ENCODE results near the gene CYGB.
A peak's percentile ranks its signal among the peaks of the same experiment; 100 is the strongest.

The CYGB gene

GRCh38 chr17:76531486-76532038 lies 5.9 kb downstream of the CYGB start:
- peaks cover 12% of the 10 kb centered on the region for H3K4me1 ChIP-seq (ENCODE audit: control insufficient read depth, insufficient read depth, low read length)
- peak; percentile 83 for TF ChIP-seq PRDM10 (tag by site-specific recombination; IDR thresholded peaks at IDR 0.05)
- no peak for TF ChIP-seq ZNF274 (IDR thresholded peaks at IDR 0.05; ENCODE audit: low read length)
- TF ChIP-seq ZNF274 (tag by site-specific recombination; IDR thresholded peaks at IDR 0.05; ENCODE audit: borderline replicate concordance): no peak
- H3K36me3 ChIP-seq (ENCODE audit: control insufficient read depth in 2 of 2, insufficient read depth in 1 of 2, low read length in 2 of 2): no peaks in the 10 kb centered on the region
- ChIA-PET CTCF (interaction anchor here (0.6 to 1.1 kb wide), 2 partner anchors 8 to 544 kb away, joined by 3 to 4 read pairs; no protein-coding TSS in a partner anchor), POLR2A (no interaction called here)
- no peak overlapping the region for H3K4me3 ChIP-seq (ENCODE audit: low read depth, low read length)
- no peak overlapping the region for H3K27ac ChIP-seq (ENCODE audit: extremely low read depth, low read depth, low read length)
- no peaks in the 10 kb centered on the region for H3K9me3 ChIP-seq (ENCODE audit: control insufficient read depth, insufficient read depth, low read depth, low read length)

- H3K4me3 ChIP-seq (ENCODE audit: low read depth, low read length): no peak overlapping the region
- peak overlapping the region; percentile 71; the same call in 1 of the 2 replicates for H3K27ac ChIP-seq (ENCODE audit: extremely low read depth, low read depth, low read length)
- TF ChIP-seq ZNF335 (tag by site-specific recombination; conservative IDR thresholded peaks at IDR 0.05) (peak; percentile 24; the same call in 1 of the 2 replicates), HOXC10 (CRISPR knock-in tag; IDR thresholded peaks at IDR 0.05) (no peak), EGR2 (tag by site-specific recombination; IDR thresholded peaks at IDR 0.05; ENCODE audit: low read depth) (no peak), ZBTB49 (tag by site-specific recombination; IDR thresholded peaks at IDR 0.05; ENCODE audit: low read depth) (no peak), ZNF433 (tag by site-specific recombination; IDR thresholded peaks at IDR 0.05; ENCODE audit: low read depth) (no peak), SALL2 (tag by site-specific recombination; IDR thresholded peaks at IDR 0.05; ENCODE audit: borderline replicate concordance) (no peak)
- CTCF ChIA-PET: interaction anchor here (0.6 to 1.7 kb wide), 5 partner anchors 8 to 603 kb away, joined by 3 to 8 read pairs (median 4); no protein-coding TSS in a partner anchor
- H3K9me3 ChIP-seq (ENCODE audit: control insufficient read depth, insufficient read depth, low read depth, low read length): no peaks in the 10 kb centered on the region
- POLR2A ChIA-PET: interaction anchor here (0.6 kb wide), 1 partner anchor 222 kb away, joined by 4 read pairs; no protein-coding TSS in a partner anchor
- peaks cover 12% of the 10 kb centered on the region for H3K4me1 ChIP-seq (ENCODE audit: control insufficient read depth, insufficient read depth, low read length)
- H3K36me3 ChIP-seq (ENCODE audit: control insufficient read depth in 2 of 2, insufficient read depth in 1 of 2, low read length in 2 of 2): no peaks in the 10 kb centered on the region
Observed at GRCh38 chr17:76530811-76531485, 6.6 kb downstream of the CYGB start.

- Histone ChIP-seq H3K4me1 (ENCODE audit: control insufficient read depth, insufficient read depth, low read length) (peaks cover 13% of the 10 kb centered on the region), H3K4me3 (ENCODE audit: low read depth, low read length) (no peak overlapping the region), H3K36me3 (ENCODE audit: control insufficient read depth in 2 of 2, insufficient read depth in 1 of 2, low read length in 2 of 2) (no peaks in the 10 kb centered on the region), H3K27ac (ENCODE audit: extremely low read depth, low read depth, low read length) (peak overlapping the region; percentile 71; the same call in 1 of the 2 replicates), H3K9me3 (ENCODE audit: control insufficient read depth, insufficient read depth, low read depth, low read length) (no peaks in the 10 kb centered on the region)
- POLR2A ChIA-PET: interaction anchor here (0.5 to 1.0 kb wide), 4 partner anchors 11 to 675 kb away, joined by 3 to 6 read pairs (median 4); partner anchors contain the start of gene WBP2
- CTCF ChIA-PET: interaction anchor here (0.6 to 1.7 kb wide), 7 partner anchors 13 to 603 kb away, joined by 3 to 8 read pairs (median 3); no protein-coding TSS in a partner anchor
- TF ChIP-seq ZNF768 (tag by site-specific recombination; IDR thresholded peaks at IDR 0.05) (no peak), ZNF391 (tag by site-specific recombination; IDR thresholded peaks at IDR 0.05; ENCODE audit: borderline replicate concordance, low read depth) (no peak), PBX3 (CRISPR knock-in tag; IDR thresholded peaks at IDR 0.05) (no peak), ZNF16 (tag by site-specific recombination; IDR thresholded peaks at IDR 0.05; ENCODE audit: low read depth) (no peak), ZNF202 (tag by site-specific recombination; IDR thresholded peaks at IDR 0.05; ENCODE audit: borderline replicate concordance) (no peak), ZNF175 (tag by site-specific recombination; IDR thresholded peaks at IDR 0.05) (no peak), ZNF433 (tag by site-specific recombination; IDR thresholded peaks at IDR 0.05; ENCODE audit: low read depth) (no peak), ZNF266 (tag by site-specific recombination; IDR thresholded peaks at IDR 0.05; ENCODE audit: low read depth) (no peak), ZNF324 (tag by site-specific recombination; IDR thresholded peaks at IDR 0.05) (no peak), HIC1 (tag by site-specific recombination; IDR thresholded peaks at IDR 0.05) (no peak), ZNF658 (tag by site-specific recombination; IDR thresholded peaks at IDR 0.05) (no peak)
Observed at GRCh38 chr17:76530095-76530723, 7.3 kb downstream of the CYGB start.
